Endothelial cell of umbilical vein (primary cell): ENCODE results near the gene KRTAP25-1. TPM values are rescaled to one million over a fixed set of nuclear protein-coding genes. Genes with fewer than 3 reads are reported as not detected.

Experiments
- BruUV-seq: library from RNA; stranded (reverse); fragments of 400-500 nt; replicated peaks from 2 replicates; lab custom pipeline; 2021; lab: Mats Ljungman, UMichigan
- CTCF ChIA-PET: fragments of 300-600, 350-600 bp; sonication (Branson Sonifier 250); formaldehyde crosslinking; loops from one replicate; lab custom pipeline; 2021; ENCODE audit warnings: antibody characterized with exemption, inconsistent platforms; lab: Charles Lee
- POLR2A ChIA-PET: fragments of 300-600, 350-600 bp; sonication (Branson Sonifier 250); formaldehyde crosslinking; loops from one replicate; lab custom pipeline; 2021; ENCODE audit warnings: antibody characterized with exemption, inconsistent platforms; lab: Charles Lee
- DNase-seq: peaks from one replicate; pipeline ENCODE4 v3.0.0-alpha.2; 2011; ENCODE audit warnings: low read depth, low spot score
- FAIRE-seq: peaks from 2 replicates; lab custom pipeline; 2011; peaks lifted over from hg19 to GRCh38; lab: Jason Lieb, UNC
- H2AFZ ChIP-seq: 2 replicates; pipeline ENCODE4 v1.6.0; 2012; ENCODE audit warnings: low read depth, low read length, control low read depth, inconsistent platforms
- H3K27ac ChIP-seq: 2 replicates; pipeline ENCODE4 v1.5.1; 2011; ENCODE audit warnings: low read depth, mild to moderate bottlenecking, control low read depth, low read length, moderate library complexity; ENCODE audit not compliant: insufficient read depth
- H3K27me3 ChIP-seq, 2 experiments: 2 replicates each; pipeline versions ENCODE4 v1.6.0 to v1.6.1; 2011; ENCODE audit warnings: low read length in 2 of 2, mixed read lengths in 1 of 2; ENCODE audit not compliant: control insufficient read depth in 2 of 2, insufficient read depth in 2 of 2
- H3K36me3 ChIP-seq, 2 experiments: 2 replicates in 1 of 2; 3 replicates in 1 of 2; pipeline ENCODE4 v1.5.1; 2011; ENCODE audit warnings: low read length in 2 of 2, mild to moderate bottlenecking in 1 of 2, moderate library complexity in 1 of 2; ENCODE audit not compliant: control insufficient read depth in 2 of 2, insufficient read depth in 2 of 2; ENCODE audit errors: extremely low read depth in 1 of 2
- H3K4me1 ChIP-seq: 3 replicates; pipeline ENCODE4 v1.5.1; 2011; ENCODE audit warnings: mild to moderate bottlenecking, low read length; ENCODE audit not compliant: control insufficient read depth, insufficient read depth; ENCODE audit errors: extremely low read depth
- H3K4me2 ChIP-seq: 2 replicates; pipeline ENCODE4 v1.6.1; 2011; ENCODE audit warnings: low read length, control low read depth, mixed read lengths; ENCODE audit not compliant: insufficient read depth
- H3K4me3 ChIP-seq, 3 experiments: fragments of 200-600 bp in 1 of 3; sonication (generic), shearing (Covaris generic) in 1 of 3; replicated peaks in 1 of 3; 2 replicates each; pipeline ENCODE4 v1.5.1; 2011 to 2016; ENCODE audit warnings: control low read depth in 3 of 3, low read length in 3 of 3, mild to moderate bottlenecking in 2 of 3, inconsistent platforms in 1 of 3, low read depth in 1 of 3, moderate library complexity in 1 of 3; ENCODE audit not compliant: insufficient read depth in 1 of 3
- H3K79me2 ChIP-seq: 2 replicates; pipeline ENCODE4 v1.6.0; 2012; ENCODE audit warnings: low read length, inconsistent platforms; ENCODE audit not compliant: control insufficient read depth, insufficient read depth
- H3K9ac ChIP-seq: replicated peaks from 2 replicates; pipeline ENCODE3; 2011; ENCODE audit warnings: low read length, control low read depth; ENCODE audit not compliant: insufficient read depth; ENCODE audit errors: extremely low read depth
- H3K9me1 ChIP-seq: replicated peaks from 3 replicates; pipeline ENCODE4 v1.6.0; 2011; ENCODE audit warnings: mild to moderate bottlenecking, low read length; ENCODE audit not compliant: control insufficient read depth, insufficient read depth; ENCODE audit errors: extremely low read depth
- H3K9me3 ChIP-seq: replicated peaks from 2 replicates; pipeline ENCODE4 v1.5.1; 2012; ENCODE audit warnings: low read length, inconsistent platforms; ENCODE audit not compliant: control insufficient read depth, insufficient read depth
- H4K20me1 ChIP-seq: replicated peaks from 2 replicates; pipeline ENCODE3; 2011; ENCODE audit warnings: mild to moderate bottlenecking, low read length; ENCODE audit not compliant: control insufficient read depth, insufficient read depth; ENCODE audit errors: extremely low read depth
- CTCF ChIP-seq, 2 donors: IDR thresholded peaks; 1 replicate in 1 of 2; 2 replicates in 1 of 2; pipeline ENCODE4 v1.5.1; 2011; ENCODE audit warnings: low read length in 2 of 2, mild to moderate bottlenecking in 2 of 2, moderate library complexity in 2 of 2, control low read depth in 1 of 2, inconsistent platforms in 1 of 2, low read depth in 1 of 2; ENCODE audit not compliant: insufficient read depth in 1 of 2; ENCODE audit errors: extremely low read depth in 1 of 2
- EZH2 ChIP-seq: IDR thresholded peaks from 2 replicates; pipeline ENCODE4 v1.6.1; 2012; ENCODE audit warnings: borderline replicate concordance, low read depth, mild to moderate bottlenecking, moderate library complexity, low read length, inconsistent platforms; ENCODE audit not compliant: severe bottlenecking
- FOS ChIP-seq: IDR thresholded peaks from 2 replicates; pipeline ENCODE4 v1.6.1; 2011; ENCODE audit warnings: mild to moderate bottlenecking, low read length, moderate library complexity, borderline replicate concordance; ENCODE audit not compliant: insufficient read depth
- GATA2 ChIP-seq: IDR thresholded peaks from 2 replicates; pipeline ENCODE4 v1.7.0; 2011; ENCODE audit warnings: low read depth, mild to moderate bottlenecking, moderate library complexity, mixed read lengths, low read length; ENCODE audit not compliant: insufficient read length, insufficient read depth
- JUN ChIP-seq: IDR thresholded peaks from 2 replicates; pipeline ENCODE4 v1.6.1; 2011; ENCODE audit warnings: borderline replicate concordance, low read depth; ENCODE audit not compliant: insufficient read length, insufficient read depth
- MAX ChIP-seq: IDR thresholded peaks from 2 replicates; pipeline ENCODE4 v1.6.1; 2011; ENCODE audit not compliant: insufficient read depth, insufficient read length
- MYC ChIP-seq: IDR thresholded peaks from one replicate; pipeline ENCODE4 v1.6.1; 2011; ENCODE audit warnings: mild to moderate bottlenecking, low read depth, low read length
- POLR2A ChIP-seq: IDR thresholded peaks from 2 replicates; pipeline ENCODE4 v1.6.1; 2012; ENCODE audit warnings: low read depth, mild to moderate bottlenecking, control low read depth, low read length
- POLR2AphosphoS5 ChIP-seq: IDR thresholded peaks from 2 replicates; pipeline ENCODE4 v1.6.1; 2012; ENCODE audit warnings: low read depth, mild to moderate bottlenecking, control low read depth, low read length, moderate library complexity; ENCODE audit not compliant: insufficient read depth
- dilution Hi-C: fragments of 300-500 bp; cut with MboI; formaldehyde crosslinking; loops from one replicate; pipeline ENCODE4 v1.15.0; 2019; ENCODE audit warnings: low sequenced_read_pairs; ENCODE audit not compliant: extremely low pct_ligation_motif_present
- intact Hi-C: fragments of 100-400 bp; cut with micrococcal nuclease; formaldehyde crosslinking; loops from one replicate; pipeline ENCODE4 v1.10.0; 2022
- polyA plus RNA-seq, 4 experiments: library from polyadenylated mRNA; depleted of rRNA in 3 of 4; stranded (reverse) in 3 of 4; unstranded in 1 of 4; fragments of >200 nt; gene quantifications; 2 replicates each; pipeline versions ENCODE4 v1.2.1 to v1.2.3, GENCODE V29; 2011 to 2012; ENCODE audit warnings: missing spikeins in 1 of 4
- total RNA-seq: library from RNA; stranded (reverse); gene quantifications from 2 replicates; pipeline ENCODE4 v1.2.3, GENCODE V29; 2021

Gene KRTAP25-1
- total and polyA plus RNA-seq, 2 donors (not counting 3 experiments of a cell fraction or from before 2014, with no cell fraction given) = not detected

GRCh38 chr21:30282850-30283249 lies 6.5 kb downstream of the KRTAP25-1 start, which contains the start of gene KRTAP24-1:
Gene KRTAP24-1 (minus strand): TSS chr21:30282950. CDS start chr21:30282932, 18 bp downstream.
- DNase-seq (no peak), FAIRE-seq (no peak)
- Histone ChIP-seq H3K27me3 (no peaks in the 10 kb centered on the region), H3K79me2 (no peaks in the 10 kb centered on the region), H3K9me1 (no peaks in the 10 kb centered on the region), H3K36me3 (no peaks in the 10 kb centered on the region), H3K4me2 (no peak within 1 kb of the TSS), H3K4me3 (no peak within 1 kb of the TSS), H4K20me1 (no peaks in the 10 kb centered on the region), H3K27ac (no peak within 1 kb of the TSS), H3K9ac (no peak within 1 kb of the TSS), H3K9me3 (peaks cover 2% of the 10 kb centered on the region), H2AFZ (no peak within 1 kb of the TSS), H3K4me1 (no peaks in the 10 kb centered on the region)
- BruUV-seq = no TSS peak
- intact Hi-C loops = no loop called here
- ChIA-PET CTCF (no interaction called here), POLR2A (no interaction called here)
- dilution Hi-C loops = no loop called here
- TF ChIP-seq POLR2AphosphoS5 = no peak
- no peak for TF ChIP-seq CTCF (IDR thresholded peaks at IDR 0.05; ENCODE audit: extremely low read depth in 1 of 2, insufficient read depth in 1 of 2, low read depth in 1 of 2, low read length in 2 of 2)
- no peak for TF ChIP-seq MYC
- no peak for TF ChIP-seq JUN
- no peak for TF ChIP-seq MAX
- TF ChIP-seq EZH2 = no peak
- no peak for TF ChIP-seq POLR2A
- TF ChIP-seq GATA2 = no peak
- no peak for TF ChIP-seq FOS
